HepG2 (cell line): ENCODE data around the gene TRPT1. TPM values are rescaled to one million over a fixed set of nuclear protein-coding genes. Genes with fewer than 3 reads are reported as not detected.

Source experiments
- ATAC-seq: fragments of 200-7000 bp; cut with Tn5 transposase; 3 replicates; pipeline ENCODE4 v1.9.1; 2020; ENCODE audit warnings: mild to moderate bottlenecking, moderate library complexity
- BruUV-seq: library from RNA; stranded (reverse); fragments of 400-500 nt; replicated peaks from 2 replicates; lab custom pipeline; 2021; lab: Mats Ljungman, UMichigan
- CTCF ChIA-PET: fragments of 300-600 bp; formaldehyde crosslinking; extraction: SDS; loops from one replicate; lab custom pipeline; 2021; ENCODE audit warnings: low total read pairs, inconsistent platforms, low intra/inter-chr PET ratio; lab: Yijun Ruan, JAX
- POLR2A ChIA-PET: fragments of 350-600 bp; sonication (Branson Sonifier 250); formaldehyde crosslinking; loops from one replicate; lab custom pipeline; 2020; ENCODE audit warnings: antibody characterized with exemption, inconsistent platforms; lab: Yijun Ruan, JAX
- DNase-seq: peaks from one replicate; pipeline ENCODE4 v3.0.0-alpha.2; 2015; ENCODE audit warnings: low spot score
- FAIRE-seq: peaks from 3 replicates; lab custom pipeline; 2011; peaks lifted over from hg19 to GRCh38; lab: Jason Lieb, UNC
- H2AFZ ChIP-seq: one replicate; pipeline ENCODE4 v1.6.1; 2011; ENCODE audit warnings: low read length, inconsistent platforms
- H3K27ac ChIP-seq: fragments of 300-600 bp; 3 replicates; pipeline ENCODE4 v1.8.0; 2011; ENCODE audit warnings: mixed run types, mild to moderate bottlenecking, mixed read lengths, low read length, inconsistent platforms; ENCODE audit not compliant: insufficient read depth; ENCODE audit errors: extremely low read length
- H3K27me3 ChIP-seq, 2 experiments: fragments of 200-600 bp in 1 of 2; 2 replicates in 1 of 2; 3 replicates in 1 of 2; pipeline versions ENCODE4 v1.6.0 to v1.8.0; 2011; ENCODE audit warnings: low read length in 2 of 2, mild to moderate bottlenecking in 2 of 2, moderate library complexity in 2 of 2, inconsistent platforms in 1 of 2; ENCODE audit not compliant: insufficient read depth in 2 of 2, control insufficient read depth in 1 of 2
- H3K36me3 ChIP-seq, 2 experiments: fragments of 200-600 bp in 1 of 2; replicated peaks in 1 of 2; 2 replicates in 1 of 2; 3 replicates in 1 of 2; pipeline versions ENCODE4 v1.5.1 to v1.8.0; 2011; ENCODE audit warnings: low read length in 2 of 2, inconsistent platforms in 1 of 2; ENCODE audit not compliant: insufficient read depth in 2 of 2, control insufficient read depth in 1 of 2
- H3K4me1 ChIP-seq: 2 replicates; pipeline ENCODE4 v1.5.1; 2012; ENCODE audit warnings: low read length, inconsistent platforms; ENCODE audit not compliant: insufficient read depth
- H3K4me2 ChIP-seq: 2 replicates; pipeline ENCODE4 v1.6.0; 2011; ENCODE audit warnings: low read depth, low read length, inconsistent platforms
- H3K4me3 ChIP-seq, 3 experiments: fragments of 200-600 bp in 1 of 3; sonication (generic), shearing (Covaris generic) in 1 of 3; replicated peaks in 1 of 3; 2 replicates each; pipeline ENCODE4 v1.5.1; 2011 to 2016; ENCODE audit warnings: low read length in 3 of 3, inconsistent platforms in 2 of 3, low read depth in 2 of 3, mild to moderate bottlenecking in 2 of 3, control low read depth in 1 of 3, mixed read lengths in 1 of 3; ENCODE audit not compliant: insufficient read depth in 1 of 3
- H3K79me2 ChIP-seq: one replicate; pipeline ENCODE4 v1.6.1; 2011; ENCODE audit warnings: low read length, inconsistent platforms; ENCODE audit not compliant: insufficient read depth
- H3K9ac ChIP-seq: 2 replicates; pipeline ENCODE4 v1.6.0; 2011; ENCODE audit warnings: mild to moderate bottlenecking, low read depth, low read length, inconsistent platforms; ENCODE audit not compliant: insufficient read depth
- H3K9me3 ChIP-seq: 2 replicates; pipeline ENCODE4 v1.5.1; 2012; ENCODE audit warnings: mild to moderate bottlenecking, low read length
- H4K20me1 ChIP-seq: 2 replicates; pipeline ENCODE4 v1.6.0; 2011; ENCODE audit warnings: inconsistent platforms, mild to moderate bottlenecking, low read length, moderate library complexity; ENCODE audit not compliant: insufficient read depth
- ADNP ChIP-seq: sonication (generic); formaldehyde crosslinking; IDR thresholded peaks from 2 replicates; pipeline ENCODE4 v1.4.0; 2020; ENCODE audit warnings: missing genetic modification reagents
- HNF4A ChIP-seq: sonication (generic); formaldehyde crosslinking; IDR thresholded peaks from 2 replicates; pipeline ENCODE4 v1.4.0; 2020; ENCODE audit warnings: missing genetic modification reagents
- KMT2B ChIP-seq: IDR thresholded peaks from 2 replicates; pipeline ENCODE4 v1.6.1; 2016; ENCODE audit warnings: missing genetic modification reagents, missing compliant biosample characterization
- MAFK ChIP-seq, 2 experiments: IDR thresholded peaks in 1 of 2; conservative IDR thresholded peaks in 1 of 2; 2 replicates each; pipeline ENCODE4 v1.6.1; 2011; ENCODE audit warnings: improper control_type of control experiment in 2 of 2, low read length in 2 of 2
- NFYC ChIP-seq: IDR thresholded peaks from 2 replicates; pipeline ENCODE4 v1.6.1; 2016; ENCODE audit warnings: missing genetic modification reagents, missing compliant biosample characterization
- PHF8 ChIP-seq: sonication (generic); formaldehyde crosslinking; IDR thresholded peaks from 2 replicates; pipeline ENCODE4 v1.5.0; 2020; ENCODE audit warnings: missing genetic modification reagents
- RAD21 ChIP-seq: fragments of 450-650 bp; formaldehyde crosslinking; IDR thresholded peaks from 2 replicates; pipeline ENCODE4 v1.5.0; 2020; ENCODE audit warnings: mild to moderate bottlenecking
- RCOR2 ChIP-seq: IDR thresholded peaks from 2 replicates; pipeline ENCODE4 v1.6.1; 2016; ENCODE audit warnings: missing biosample characterization, missing genetic modification reagents
- REXO4 ChIP-seq: sonication (generic); formaldehyde crosslinking; IDR thresholded peaks from 2 replicates; pipeline ENCODE4 v1.8.0; 2022; ENCODE audit warnings: missing genetic modification reagents, mild to moderate bottlenecking, borderline replicate concordance
- TEAD3 ChIP-seq: optimal IDR thresholded peaks from 2 replicates; pipeline ENCODE3; 2016; ENCODE audit warnings: borderline replicate concordance
- YEATS2 ChIP-seq: sonication (generic); formaldehyde crosslinking; IDR thresholded peaks from 2 replicates; pipeline ENCODE4 v1.4.0; 2020; ENCODE audit warnings: missing genetic modification reagents, borderline replicate concordance
- ZMYM3 ChIP-seq: sonication (generic); formaldehyde crosslinking; IDR thresholded peaks from 2 replicates; pipeline ENCODE4 v1.5.1; 2020; ENCODE audit warnings: mild to moderate bottlenecking, missing genetic modification reagents
- ZNF160 ChIP-seq: sonication (generic); formaldehyde crosslinking; IDR thresholded peaks from 2 replicates; pipeline ENCODE4 v1.8.0; 2022; ENCODE audit warnings: mild to moderate bottlenecking, inconsistent platforms, missing genetic modification reagents
- ZNF24 ChIP-seq: fragments of 450-650 bp; IDR thresholded peaks from 2 replicates; pipeline ENCODE4 v1.6.1; 2017; ENCODE audit warnings: antibody characterized with exemption, mild to moderate bottlenecking
- ZNF33B ChIP-seq: sonication (generic); formaldehyde crosslinking; IDR thresholded peaks from 2 replicates; pipeline ENCODE4 v1.5.1; 2020; ENCODE audit warnings: mild to moderate bottlenecking, missing genetic modification reagents
- ZNF430 ChIP-seq: sonication (generic); formaldehyde crosslinking; IDR thresholded peaks from 2 replicates; pipeline ENCODE4 v1.9.0; 2021; ENCODE audit warnings: mild to moderate bottlenecking, missing genetic modification reagents
- ZNF556 ChIP-seq: sonication (generic); formaldehyde crosslinking; IDR thresholded peaks from 2 replicates; pipeline ENCODE4 v1.4.0; 2020; ENCODE audit warnings: mild to moderate bottlenecking, missing genetic modification reagents, borderline replicate concordance
- ZNF572 ChIP-seq: sonication (generic); formaldehyde crosslinking; IDR thresholded peaks from 2 replicates; pipeline ENCODE4 v1.5.1; 2020; ENCODE audit warnings: mild to moderate bottlenecking, missing genetic modification reagents
- ZNF768 ChIP-seq: sonication (generic); formaldehyde crosslinking; IDR thresholded peaks from 2 replicates; pipeline ENCODE4 v1.4.0; 2020; ENCODE audit warnings: missing genetic modification reagents
- ZNF883 ChIP-seq: sonication (generic); formaldehyde crosslinking; IDR thresholded peaks from 2 replicates; pipeline ENCODE4 v1.5.1; 2020; ENCODE audit warnings: mild to moderate bottlenecking, missing genetic modification reagents; ENCODE audit errors: not compliant biosample characterization
- WGBS: methylation state at CpG from one replicate; pipeline ENCODE4 v1.1.6; 2017; ENCODE audit warnings: low lambda C conversion rate; 5-methylcytosine and 5-hydroxymethylcytosine counted together
- in situ Hi-C: cut with HindIII; loops from 2 replicates; pipeline ENCODE4 v1.10.0; 2017; ENCODE audit warnings: low pct_unique_long_range_greater_than_20kb; ENCODE audit not compliant: extremely low pct_ligation_motif_present
- intact Hi-C: fragments of 100-400 bp; cut with micrococcal nuclease; formaldehyde crosslinking; loops from one replicate; pipeline ENCODE4 v1.10.0; 2022; ENCODE audit not compliant: unreplicated experiment
- polyA plus RNA-seq, 8 experiments: library from polyadenylated mRNA; depleted of rRNA in 3 of 8; stranded (reverse) in 7 of 8; unstranded in 1 of 8; fragments of >200 nt; fragmentation: Illumina TruSeq in 4 of 8; extraction: Trizol in 4 of 8; gene quantifications; 2 replicates each; pipeline versions ENCODE4 v1.2.1 to v1.2.3, GENCODE V29; 2011 to 2016; ENCODE audit warnings: low read depth in 4 of 8, missing spikeins in 1 of 8, mixed read lengths in 1 of 8; ENCODE audit not compliant: insufficient read depth in 1 of 8
- total RNA-seq, 5 experiments: library from RNA; depleted of rRNA; stranded (reverse); fragments of >200 nt; fragmentation: Illumina TruSeq; extraction: Trizol; gene quantifications; 2 replicates each; pipeline ENCODE4 v1.2.3, GENCODE V29; 2016; ENCODE audit warnings: low read depth in 1 of 5

TRPT1 gene
- total and polyA plus RNA-seq, 2 of the 13 experiments (the other 11 are each of a cell fraction or from before 2014, with no cell fraction given) = 24.8 to 40.7 TPM

- Histone ChIP-seq H3K27me3 (no peaks in the 10 kb centered on the region; a peak in 1 of 5 replicates), H3K9me3 (no peaks in the 10 kb centered on the region), H3K9ac (no peak overlapping the region), H2AFZ (no peak overlapping the region), H3K79me2 (peaks cover 20% of the 10 kb centered on the region), H3K4me2 (peak overlapping the region; percentile 100; the same call in 1 of the 2 replicates), H4K20me1 (no peaks in the 10 kb centered on the region), H3K36me3 (no peaks in the 10 kb centered on the region), H3K4me3 (peak overlapping the region in 1 of 3 experiments; percentile 88; a peak in 2 of 6 replicates), H3K4me1 (peaks cover 58% of the 10 kb centered on the region), H3K27ac (no peak overlapping the region)
- POLR2A ChIA-PET = interaction anchor here (0.9 to 2.0 kb wide), 8 partner anchors 9 to 68 kb away, joined by 3 to 14 read pairs (median 4); partner anchors contain the start of genes FKBP2, PRDX5 and TRMT112
- WGBS = 0% methylated on average over 1 of the region's 8 CpGs
- BruUV-seq = no TSS peak
- DNase-seq (no peak), ATAC-seq (no peak), FAIRE-seq (no peak)
- CTCF ChIA-PET = no interaction called here
- intact Hi-C loops = loop anchor here (2.0 to 5.0 kb wide), 3 partner anchors 19 to 59 kb away; partner anchors contain the start of gene CATSPERZ
- in situ Hi-C loops = no loop called here
- TF ChIP-seq ZNF33B (CRISPR knock-in tag) (no peak), NFYC (CRISPR knock-in tag) (no peak), ZMYM3 (CRISPR knock-in tag) (peak; percentile 94), PHF8 (CRISPR knock-in tag) (no peak), MAFK (conservative IDR thresholded peaks at IDR 0.05 in 1 of 2, IDR thresholded peaks at IDR 0.05 in 1 of 2; ENCODE audit: low read length in 2 of 2) (no peak), REXO4 (CRISPR knock-in tag) (no peak), HNF4A (no peak), ZNF572 (CRISPR knock-in tag) (no peak), KMT2B (no peak), ZNF160 (CRISPR knock-in tag) (no peak), ZNF768 (CRISPR knock-in tag) (peak; percentile 99), RCOR2 (CRISPR knock-in tag) (peak; percentile 30; the same call in 1 of the 2 replicates), ZNF883 (CRISPR knock-in tag) (no peak), YEATS2 (no peak), TEAD3 (CRISPR knock-in tag) (no peak), ZNF24 (no peak), ADNP (CRISPR knock-in tag) (peak; percentile 58; the same call in 1 of the 2 replicates), RAD21 (CRISPR knock-in tag) (no peak), ZNF430 (CRISPR knock-in tag) (peak; percentile 24; the same call in 1 of the 2 replicates), ZNF556 (CRISPR knock-in tag) (no peak)
Measured at GRCh38 chr11:64249563-64250414, 23.8 kb upstream of the TRPT1 start.
